Fibroblast of lung (primary cell): ENCODE results near the gene AS3MT. TPM values are rescaled to one million over a fixed set of nuclear protein-coding genes. Genes with fewer than 3 reads are reported as not detected.

Experiments
- DNase-seq, 2 donors: peaks; one replicate each; pipeline versions ENCODE4 v3.0.0 to v3.0.0-alpha.2; 2010; ENCODE audit warnings: low read depth in 2 of 2
- H2AFZ ChIP-seq: 2 replicates; pipeline ENCODE4 v1.5.1; 2012; ENCODE audit warnings: low read length, control low read depth, inconsistent platforms
- H3K27ac ChIP-seq: 2 replicates; pipeline ENCODE4 v1.5.1; 2011; ENCODE audit warnings: low read length, control low read depth; ENCODE audit not compliant: insufficient read depth
- H3K27me3 ChIP-seq: 2 replicates; pipeline ENCODE4 v1.5.1; 2011; ENCODE audit warnings: mild to moderate bottlenecking, low read length; ENCODE audit not compliant: control insufficient read depth, insufficient read depth
- H3K36me3 ChIP-seq: 2 replicates; pipeline ENCODE4 v1.5.1; 2011; ENCODE audit warnings: low read length; ENCODE audit not compliant: control insufficient read depth, insufficient read depth
- H3K4me1 ChIP-seq: 2 replicates; pipeline ENCODE4 v1.5.1; 2011; ENCODE audit warnings: low read length; ENCODE audit not compliant: control insufficient read depth, insufficient read depth; ENCODE audit errors: extremely low read depth
- H3K4me2 ChIP-seq: 2 replicates; pipeline ENCODE4 v1.5.1; 2011; ENCODE audit warnings: low read length, control low read depth; ENCODE audit not compliant: insufficient read depth; ENCODE audit errors: extremely low read depth
- H3K4me3 ChIP-seq, 4 experiments: fragments of 200-600 bp in 1 of 4; sonication (generic) in 1 of 4; replicated peaks in 1 of 4; 2 replicates each; pipeline ENCODE4 v1.5.1; 2011 to 2016; ENCODE audit warnings: low read length in 4 of 4, low read depth in 3 of 4, mild to moderate bottlenecking in 3 of 4, control low read depth in 2 of 4, inconsistent platforms in 1 of 4, mixed read lengths in 1 of 4; ENCODE audit not compliant: insufficient read depth in 1 of 4; ENCODE audit errors: control extremely low read depth in 1 of 4
- H3K79me2 ChIP-seq: 2 replicates; pipeline ENCODE4 v1.5.1; 2012; ENCODE audit warnings: mild to moderate bottlenecking, low read length, inconsistent platforms; ENCODE audit not compliant: control insufficient read depth, insufficient read depth
- H3K9ac ChIP-seq: 2 replicates; pipeline ENCODE4 v1.5.1; 2011; ENCODE audit warnings: mild to moderate bottlenecking, low read length, control low read depth; ENCODE audit not compliant: insufficient read depth
- H3K9me3 ChIP-seq: 2 replicates; pipeline ENCODE4 v1.5.1; 2012; ENCODE audit warnings: low read depth, low read length; ENCODE audit not compliant: control insufficient read depth, insufficient read depth
- H4K20me1 ChIP-seq: 2 replicates; pipeline ENCODE4 v1.5.1; 2011; ENCODE audit warnings: low read length; ENCODE audit not compliant: control insufficient read depth, insufficient read depth; ENCODE audit errors: extremely low read depth
- CTCF ChIP-seq, 2 donors: IDR thresholded peaks in 1 of 2; conservative IDR thresholded peaks in 1 of 2; 1 replicate in 1 of 2; 2 replicates in 1 of 2; pipeline ENCODE4 v1.5.1; 2011 to 2012; ENCODE audit warnings: low read length in 2 of 2, control low read depth in 1 of 2, inconsistent platforms in 1 of 2, low read depth in 1 of 2, mild to moderate bottlenecking in 1 of 2
- EZH2 ChIP-seq: IDR thresholded peaks from 2 replicates; pipeline ENCODE4 v1.5.1; 2012; ENCODE audit warnings: low read length, control low read depth, mild to moderate bottlenecking; ENCODE audit errors: missing control alignments
- polyA plus RNA-seq, 2 donors: library from polyadenylated mRNA; depleted of rRNA in 1 of 2; stranded (reverse) in 1 of 2; unstranded in 1 of 2; fragments of >200 nt; gene quantifications; 2 replicates each; pipeline ENCODE4 v1.2.1, GENCODE V29; 2011 to 2012; ENCODE audit warnings: missing spikeins in 1 of 2
- total RNA-seq: library from RNA; depleted of rRNA; stranded (reverse); fragments of >200 nt; gene quantifications from 2 replicates; pipeline ENCODE4 v1.2.1, GENCODE V29; 2014

Gene AS3MT
- total and polyA plus RNA-seq, 2 donors (not counting 1 experiment from before 2014, with no cell fraction given) = 8.1 to 11.4 TPM

GRCh38 chr10:102948786-102949185 lies 79.5 kb downstream of the AS3MT start:
- no peak overlapping the region for H3K4me3 ChIP-seq
- no peaks in the 10 kb centered on the region for H3K9me3 ChIP-seq
- H3K9ac ChIP-seq = no peak overlapping the region
- H3K4me1 ChIP-seq = no peaks in the 10 kb centered on the region
- no peaks in the 10 kb centered on the region for H3K36me3 ChIP-seq
- H3K27ac ChIP-seq = no peak overlapping the region
- no peaks in the 10 kb centered on the region for H3K27me3 ChIP-seq
- DNase-seq = no peak
- no peaks in the 10 kb centered on the region for H3K79me2 ChIP-seq
- no peaks in the 10 kb centered on the region for H4K20me1 ChIP-seq
- H2AFZ ChIP-seq = no peak overlapping the region
- TF ChIP-seq CTCF (conservative IDR thresholded peaks at IDR 0.05 in 1 of 2, IDR thresholded peaks at IDR 0.05 in 1 of 2; ENCODE audit: low read depth in 1 of 2, low read length in 2 of 2) = no peak
- no peak for TF ChIP-seq EZH2
- no peak overlapping the region for H3K4me2 ChIP-seq

GRCh38 chr10:102949916-102950315 lies 80.6 kb downstream of the AS3MT start:
- H3K9me3 ChIP-seq = no peaks in the 10 kb centered on the region
- no peaks in the 10 kb centered on the region for H3K79me2 ChIP-seq
- no peaks in the 10 kb centered on the region for H3K27me3 ChIP-seq
- H3K27ac ChIP-seq = no peak overlapping the region
- H3K4me1 ChIP-seq = no peaks in the 10 kb centered on the region
- H3K9ac ChIP-seq = no peak overlapping the region
- no peaks in the 10 kb centered on the region for H3K36me3 ChIP-seq
- DNase-seq = no peak
- no peak overlapping the region for H3K4me3 ChIP-seq
- H2AFZ ChIP-seq = no peak overlapping the region
- H4K20me1 ChIP-seq = no peaks in the 10 kb centered on the region
- TF ChIP-seq CTCF (conservative IDR thresholded peaks at IDR 0.05 in 1 of 2, IDR thresholded peaks at IDR 0.05 in 1 of 2; ENCODE audit: low read depth in 1 of 2, low read length in 2 of 2) = no peak
- TF ChIP-seq EZH2 = no peak
- H3K4me2 ChIP-seq = no peak overlapping the region

GRCh38 chr10:102951316-102951715 lies 82.0 kb downstream of the AS3MT start:
- Histone ChIP-seq H3K27me3 (no peaks in the 10 kb centered on the region), H3K9ac (no peak overlapping the region), H4K20me1 (no peaks in the 10 kb centered on the region), H2AFZ (no peak overlapping the region), H3K4me1 (no peaks in the 10 kb centered on the region), H3K79me2 (no peaks in the 10 kb centered on the region), H3K4me2 (no peak overlapping the region), H3K27ac (no peak overlapping the region), H3K36me3 (no peaks in the 10 kb centered on the region), H3K4me3 (no peak overlapping the region), H3K9me3 (no peaks in the 10 kb centered on the region)
- TF ChIP-seq CTCF (conservative IDR thresholded peaks at IDR 0.05 in 1 of 2, IDR thresholded peaks at IDR 0.05 in 1 of 2; ENCODE audit: low read depth in 1 of 2, low read length in 2 of 2) = no peak
- TF ChIP-seq EZH2 = no peak
- peak in 1 of 2 donors; percentile 26 for DNase-seq

Other genes with a start within 250 kb of the AS3MT start
- gene TRIM8, start 225.0 kb upstream of the AS3MT start, total RNA-seq = 80.9 and 143 TPM in 2 replicates
- 93.2 and 152 TPM in 2 replicates for gene TRIM8, start 225.0 kb upstream of the AS3MT start, polyA plus RNA-seq
- gene ARL3, start 155.1 kb upstream of the AS3MT start, total RNA-seq = 8.5 and 10.6 TPM in 2 replicates
- 22.0 and 22.9 TPM in 2 replicates for gene ARL3, start 155.1 kb upstream of the AS3MT start, polyA plus RNA-seq
- 1.0 and 3.1 TPM in 2 replicates for gene SFXN2, start 154.8 kb upstream of the AS3MT start, total RNA-seq
- 6.5 and 9.7 TPM in 2 replicates for gene SFXN2, start 154.8 kb upstream of the AS3MT start, polyA plus RNA-seq
- gene WBP1L, start 125.5 kb upstream of the AS3MT start, total RNA-seq = 28.8 and 40.0 TPM in 2 replicates
- 33.7 and 36.8 TPM in 2 replicates for gene WBP1L, start 125.5 kb upstream of the AS3MT start, polyA plus RNA-seq
- not detected in 2 replicates for gene CYP17A1, start 32.1 kb upstream of the AS3MT start, total RNA-seq
- not detected in 2 replicates for gene CYP17A1, start 32.1 kb upstream of the AS3MT start, polyA plus RNA-seq
- gene BORCS7, start 15.2 kb upstream of the AS3MT start, total RNA-seq = 15.5 and 17.2 TPM in 2 replicates
- 26.9 and 48.8 TPM in 2 replicates for gene BORCS7, start 15.2 kb upstream of the AS3MT start, polyA plus RNA-seq
- 4.4 and 6.1 TPM in 2 replicates for gene CNNM2, start 48.8 kb downstream of the AS3MT start, total RNA-seq
- 3.4 and 4.7 TPM in 2 replicates for gene CNNM2, start 48.8 kb downstream of the AS3MT start, polyA plus RNA-seq